T-helper 2 cell treated with Interferon-gamma antibody and Interleukin-4, amounts not matched to agents 5 μg/mL and 100 μg/mL, for 36 hours (primary cell): ENCODE measurements around the gene NR1H3.
A peak's percentile ranks its signal among the peaks of the same experiment; 100 is the strongest.

Experiments
- DNase-seq: peaks from one replicate; pipeline ENCODE4 v3.0.0; 2021; ENCODE audit warnings: low spot score
- H3K27ac Mint-ChIP-seq: one replicate; pipeline ENCODE4 v1.8.0; 2021; ENCODE audit warnings: mild to moderate bottlenecking, mixed read lengths
- H3K27me3 Mint-ChIP-seq: one replicate; pipeline ENCODE4 v1.8.0; 2021; ENCODE audit warnings: low read depth, mixed read lengths
- H3K36me3 Mint-ChIP-seq: one replicate; pipeline ENCODE4 v1.8.0; 2021; ENCODE audit warnings: low read depth, mixed read lengths
- H3K4me1 Mint-ChIP-seq: one replicate; pipeline ENCODE4 v1.8.0; 2021; ENCODE audit warnings: low read depth, mixed read lengths
- H3K4me3 Mint-ChIP-seq: one replicate; pipeline ENCODE4 v1.8.0; 2022; ENCODE audit warnings: mild to moderate bottlenecking, moderate library complexity, mixed read lengths
- H3K9me3 Mint-ChIP-seq: one replicate; pipeline ENCODE4 v1.8.0; 2021; ENCODE audit warnings: mixed read lengths

The NR1H3 gene

GRCh38 chr11:47269002-47269828 is 11.4 kb downstream of the NR1H3 start:
- Mint-ChIP-seq H3K36me3 (peaks cover 16% of the 10 kb centered on the region), H3K4me1 (peaks cover 50% of the 10 kb centered on the region), H3K27me3 (no peaks in the 10 kb centered on the region), H3K4me3 (peak overlapping the region; percentile 89), H3K27ac (peak overlapping the region; percentile 100), H3K9me3 (no peaks in the 10 kb centered on the region)
- DNase-seq = peak; percentile 85

GRCh38 chr11:47269829-47270305 is 12.1 kb downstream of the NR1H3 start, which contains the start of gene MADD:
MADD (plus strand) TSS chr11:47270133.
- no peaks in the 10 kb centered on the region for H3K27me3 Mint-ChIP-seq
- no peaks in the 10 kb centered on the region for H3K9me3 Mint-ChIP-seq
- peak; percentile 88 for DNase-seq
- H3K4me1 Mint-ChIP-seq = peaks cover 49% of the 10 kb centered on the region
- H3K36me3 Mint-ChIP-seq = peaks cover 20% of the 10 kb centered on the region
- H3K27ac Mint-ChIP-seq = peak within 1 kb of the TSS; percentile 100
- H3K4me3 Mint-ChIP-seq = peak within 1 kb of the TSS; percentile 89

GRCh38 chr11:47270331-47271271 is 12.8 kb downstream of the NR1H3 start:
- H3K36me3 Mint-ChIP-seq = peaks cover 23% of the 10 kb centered on the region
- H3K27ac Mint-ChIP-seq = peak overlapping the region; percentile 88
- peak overlapping the region; percentile 85 for H3K4me3 Mint-ChIP-seq
- peak; percentile 49 for DNase-seq
- no peaks in the 10 kb centered on the region for H3K9me3 Mint-ChIP-seq
- no peaks in the 10 kb centered on the region for H3K27me3 Mint-ChIP-seq
- H3K4me1 Mint-ChIP-seq = peaks cover 45% of the 10 kb centered on the region

GRCh38 chr11:47271328-47271727 is 13.5 kb downstream of the NR1H3 start:
- Mint-ChIP-seq H3K4me1 (peaks cover 41% of the 10 kb centered on the region), H3K9me3 (no peaks in the 10 kb centered on the region), H3K27me3 (no peaks in the 10 kb centered on the region), H3K36me3 (peaks cover 30% of the 10 kb centered on the region), H3K27ac (peak overlapping the region; percentile 88), H3K4me3 (peak overlapping the region; percentile 85)
- no peak for DNase-seq

GRCh38 chr11:47271961-47272661 is 14.3 kb downstream of the NR1H3 start:
- Mint-ChIP-seq H3K4me3 (peak overlapping the region; percentile 85), H3K4me1 (peaks cover 42% of the 10 kb centered on the region), H3K36me3 (peaks cover 37% of the 10 kb centered on the region), H3K27ac (peak overlapping the region; percentile 88), H3K27me3 (no peaks in the 10 kb centered on the region), H3K9me3 (no peaks in the 10 kb centered on the region)
- no peak for DNase-seq

GRCh38 chr11:47272706-47273105 is 14.9 kb downstream of the NR1H3 start:
- no peaks in the 10 kb centered on the region for H3K9me3 Mint-ChIP-seq
- no peaks in the 10 kb centered on the region for H3K27me3 Mint-ChIP-seq
- DNase-seq = no peak
- no peak overlapping the region for H3K27ac Mint-ChIP-seq
- H3K36me3 Mint-ChIP-seq = peaks cover 37% of the 10 kb centered on the region
- no peak overlapping the region for H3K4me3 Mint-ChIP-seq
- H3K4me1 Mint-ChIP-seq = peaks cover 41% of the 10 kb centered on the region

GRCh38 chr11:47274495-47275235 is 16.9 kb downstream of the NR1H3 start:
- H3K9me3 Mint-ChIP-seq = no peaks in the 10 kb centered on the region
- peaks cover 49% of the 10 kb centered on the region for H3K36me3 Mint-ChIP-seq
- peaks cover 25% of the 10 kb centered on the region for H3K4me1 Mint-ChIP-seq
- H3K27ac Mint-ChIP-seq = no peak overlapping the region
- H3K4me3 Mint-ChIP-seq = no peak overlapping the region
- no peak for DNase-seq
- H3K27me3 Mint-ChIP-seq = no peaks in the 10 kb centered on the region

- Mint-ChIP-seq H3K27ac (no peak overlapping the region), H3K4me3 (no peak overlapping the region), H3K4me1 (peaks cover 15% of the 10 kb centered on the region), H3K9me3 (no peaks in the 10 kb centered on the region), H3K36me3 (peaks cover 57% of the 10 kb centered on the region), H3K27me3 (no peaks in the 10 kb centered on the region)
- DNase-seq = no peak
Observed at GRCh38 chr11:47276923-47277322, 19.1 kb downstream of the NR1H3 start.

- Mint-ChIP-seq H3K27ac (no peak overlapping the region), H3K27me3 (no peaks in the 10 kb centered on the region), H3K4me1 (peaks cover 5% of the 10 kb centered on the region), H3K36me3 (peaks cover 60% of the 10 kb centered on the region), H3K4me3 (no peak overlapping the region), H3K9me3 (no peaks in the 10 kb centered on the region)
- no peak for DNase-seq
Observed at GRCh38 chr11:47278058-47278457, 20.3 kb downstream of the NR1H3 start.

- H3K4me1 Mint-ChIP-seq = peaks cover 5% of the 10 kb centered on the region
- no peak overlapping the region for H3K4me3 Mint-ChIP-seq
- no peaks in the 10 kb centered on the region for H3K27me3 Mint-ChIP-seq
- H3K9me3 Mint-ChIP-seq = no peaks in the 10 kb centered on the region
- peaks cover 56% of the 10 kb centered on the region for H3K36me3 Mint-ChIP-seq
- H3K27ac Mint-ChIP-seq = no peak overlapping the region
- no peak for DNase-seq
Observed at GRCh38 chr11:47278769-47279168, 21.0 kb downstream of the NR1H3 start.

GRCh38 chr11:47280099-47280498 is 22.3 kb downstream of the NR1H3 start:
- Mint-ChIP-seq H3K27me3 (no peaks in the 10 kb centered on the region), H3K4me1 (peaks cover 3% of the 10 kb centered on the region), H3K27ac (no peak overlapping the region), H3K36me3 (peaks cover 57% of the 10 kb centered on the region), H3K4me3 (no peak overlapping the region), H3K9me3 (no peaks in the 10 kb centered on the region)
- DNase-seq = no peak

- no peak for DNase-seq
- peaks cover 3% of the 10 kb centered on the region for H3K4me1 Mint-ChIP-seq
- peaks cover 56% of the 10 kb centered on the region for H3K36me3 Mint-ChIP-seq
- H3K27me3 Mint-ChIP-seq = no peaks in the 10 kb centered on the region
- H3K4me3 Mint-ChIP-seq = no peak overlapping the region
- no peaks in the 10 kb centered on the region for H3K9me3 Mint-ChIP-seq
- H3K27ac Mint-ChIP-seq = no peak overlapping the region
Observed at GRCh38 chr11:47280860-47281259, 23.1 kb downstream of the NR1H3 start.

- Mint-ChIP-seq H3K4me1 (peaks cover 2% of the 10 kb centered on the region), H3K9me3 (no peaks in the 10 kb centered on the region), H3K4me3 (no peak overlapping the region), H3K36me3 (peaks cover 55% of the 10 kb centered on the region), H3K27me3 (no peaks in the 10 kb centered on the region), H3K27ac (no peak overlapping the region)
- no peak for DNase-seq
Observed at GRCh38 chr11:47282462-47282861, 24.7 kb downstream of the NR1H3 start.
